Pancreas (tissue), 10 donors: ENCODE results near the gene CAMK1D. TPM values are rescaled to one million over a fixed set of nuclear protein-coding genes. Genes with fewer than 3 reads are reported as not detected.

Experiments used
- ATAC-seq, 4 donors: fragments of 200-7000 bp; cut with Tn5 transposase; one replicate each; pipeline versions ENCODE4 v1.8.0 to v1.9.1; 2020; ENCODE audit warnings: mild to moderate bottlenecking in 4 of 4, moderate library complexity in 4 of 4
- DNase-seq, 6 donors: peaks; one replicate each; pipeline ENCODE4 v3.0.0-alpha.2; 2020
- FAIRE-seq: peaks from 2 replicates; lab custom pipeline; 2012; peaks lifted over from hg19 to GRCh38; lab: Jason Lieb, UNC
- H3K27ac ChIP-seq, 4 donors: fragments of 200-600 bp; sonication (generic); 1 replicate in 3 of 4; 2 replicates in 1 of 4; pipeline versions ENCODE4 v1.5.0 to v1.8.0; 2020
- H3K27me3 ChIP-seq, 4 donors: fragments of 200-600 bp; one replicate each; pipeline ENCODE4 v1.8.0; 2021
- H3K36me3 ChIP-seq, 3 donors: fragments of 200-600 bp; sonication (generic) in 1 of 3; one replicate each; pipeline versions ENCODE4 v1.5.0 to v1.8.0; 2020 to 2021
- H3K4me1 ChIP-seq, 3 donors: fragments of 200-600 bp; one replicate each; pipeline ENCODE4 v1.8.0; 2021
- H3K4me3 ChIP-seq, 4 donors: fragments of 200-600 bp; sonication (generic) in 2 of 4; one replicate each; pipeline versions ENCODE4 v1.5.0 to v1.8.0; 2020 to 2021
- H3K9me3 ChIP-seq, 4 donors: fragments of 200-600 bp; one replicate each; pipeline ENCODE4 v1.8.0; 2021
- CTCF ChIP-seq, 4 donors: fragments of 200-600 bp; sonication (generic) in 3 of 4; IDR thresholded peaks; one replicate each; pipeline versions ENCODE4 v1.5.0 to v1.8.0; 2021; ENCODE audit warnings: antibody characterized with exemption in 4 of 4
- WGBS, 2 donors: extraction: QIAGEN DNeasy Blood & Tissue Kit; methylation state at CpG; one replicate each; pipeline ENCODE4 v1.1.7; 2013; 5-methylcytosine and 5-hydroxymethylcytosine counted together
- intact Hi-C, 3 donors: fragments of 100-400 bp; cut with DNase I; formaldehyde crosslinking; loops; one replicate each; pipeline versions ENCODE4 v1.11.1 to v1.14.2; 2022
- polyA plus RNA-seq, 2 donors: library from polyadenylated mRNA; stranded (reverse); fragments of 200-250 nt; gene quantifications; one replicate each; pipeline ENCODE4 v1.2.3, GENCODE V29; 2013
- total RNA-seq, 6 donors: library from RNA; stranded (reverse); fragmentation: NEBNext Ultra II Directional in 4 of 6; extraction: Animal tissue kit (Norgen Biotek cat#: 25700) in 4 of 6; gene quantifications; one replicate each; pipeline versions ENCODE4 v1.2.1 to v1.2.4, GENCODE V29; 2021 to 2023
- donor health status: healthy with polysubstance abuse.
- donor health status: DM: no; HTN: no; CAD: no; lungs with moderate emphysema.
- donor health status: DM: no; HTN: no; CAD: no.
- donor health status: control.
- donor health status: control.
- donor health status: Bipolar disorder and iron deficiency.
- donor health status: DM: yes; HTN: yes; CAD: no.
- donor health status: DM: no; HTN: no; CAD: no.
- donor health status: DM: no; HTN: no; CAD: no.
- donor health status: DM: yes; HTN: yes; CAD: no.

The CAMK1D gene
- total and polyA plus RNA-seq, 8 donors: 2.9 to 30.1 (median 22.7) TPM

GRCh38 chr10:12504628-12505027 lies 155.3 kb downstream of the CAMK1D start:
- Histone ChIP-seq H3K4me1 (peaks cover 20 to 23% (median 20%) of the 10 kb centered on the region in 3 donors), H3K4me3 (no peak overlapping the region), H3K36me3 (no peaks in the 10 kb centered on the region), H3K9me3 (no peaks in the 10 kb centered on the region), H3K27me3 (no peaks in the 10 kb centered on the region), H3K27ac (no peak overlapping the region)
- no peak for DNase-seq
- TF ChIP-seq CTCF (IDR thresholded peaks at IDR 0.05): no peak
- FAIRE-seq: no peak
- ATAC-seq: no peak
- WGBS, 2 donors: 96 to 98% methylated on average over 10 of the region's 10 CpGs
- intact Hi-C loops: no loop called here

- TF ChIP-seq CTCF (IDR thresholded peaks at IDR 0.05): no peak
- H3K9me3 ChIP-seq: no peaks in the 10 kb centered on the region
- no peak overlapping the region for H3K4me3 ChIP-seq
- H3K27me3 ChIP-seq: no peaks in the 10 kb centered on the region
- ATAC-seq (no peak), DNase-seq (no peak), FAIRE-seq (no peak)
- H3K36me3 ChIP-seq: no peaks in the 10 kb centered on the region
- H3K27ac ChIP-seq: no peak overlapping the region
- 97 to 99% methylated on average over 6 of the region's 6 CpGs for WGBS, 2 donors
- H3K4me1 ChIP-seq: peaks cover 9 to 14% (median 13%) of the 10 kb centered on the region in 3 donors
- intact Hi-C loops: no loop called here
Measured at GRCh38 chr10:12505683-12506082, 156.3 kb downstream of the CAMK1D start.

GRCh38 chr10:12507165-12507850 lies 158.0 kb downstream of the CAMK1D start:
- intact Hi-C loops: no loop called here
- FAIRE-seq: no peak

GRCh38 chr10:12508165-12508564 lies 158.8 kb downstream of the CAMK1D start:
- no peak for FAIRE-seq
- Histone ChIP-seq H3K4me3 (no peak overlapping the region), H3K27ac (no peak overlapping the region), H3K27me3 (no peaks in the 10 kb centered on the region), H3K9me3 (no peaks in the 10 kb centered on the region), H3K36me3 (no peaks in the 10 kb centered on the region), H3K4me1 (no peaks in the 10 kb centered on the region)
- intact Hi-C loops: no loop called here
- no peak for DNase-seq
- no peak for ATAC-seq
- TF ChIP-seq CTCF (IDR thresholded peaks at IDR 0.05): no peak
- 64 to 67% methylated on average over 5 of the region's 5 CpGs for WGBS, 2 donors

More at GRCh38 chr10:12507165-12507850, 158.0 kb downstream of the CAMK1D start:
- Histone ChIP-seq H3K27ac (no peak overlapping the region), H3K9me3 (no peaks in the 10 kb centered on the region), H3K4me3 (no peak overlapping the region), H3K36me3 (no peaks in the 10 kb centered on the region), H3K27me3 (no peaks in the 10 kb centered on the region), H3K4me1 (no peaks in the 10 kb centered on the region)
- WGBS, 2 donors: 87 to 89% methylated on average over 10 of the region's 10 CpGs
- TF ChIP-seq CTCF (IDR thresholded peaks at IDR 0.05): no peak
- ATAC-seq (no peak), DNase-seq (no peak)
